GM12878 (cell line): ENCODE measurements around the gene KRTAP15-1. TPM values are rescaled to one million over a fixed set of nuclear protein-coding genes. Genes with fewer than 3 reads are reported as not detected.

ENCODE experiments used
- ATAC-seq: fragments of 200-7000 bp; cut with Tn5 transposase; 3 replicates; pipeline ENCODE4 v1.9.1; 2020; ENCODE audit warnings: mild to moderate bottlenecking, moderate library complexity
- BruUV-seq: library from RNA; stranded (reverse); fragments of 400-500 nt; replicated peaks from 2 replicates; lab custom pipeline; 2021; lab: Mats Ljungman, UMichigan
- CTCF ChIA-PET: fragments of 300-600 bp; sonication (Branson Sonifier 250); formaldehyde crosslinking; extraction: SDS; loops from one replicate; lab custom pipeline; 2021; ENCODE audit warnings: inconsistent platforms; lab: Yijun Ruan, JAX
- POLR2A ChIA-PET: fragments of 350-600 bp; formaldehyde crosslinking; extraction: SDS; loops from one replicate; lab custom pipeline; 2021; ENCODE audit warnings: inconsistent platforms; lab: Charles Lee
- RAD21 ChIA-PET: fragments of 300-600 bp; sonication (Branson Sonifier 250); formaldehyde crosslinking; loops from one replicate; lab custom pipeline; 2023; ENCODE audit warnings: antibody characterized with exemption; ENCODE audit not compliant: unreplicated experiment; lab: Charles Lee
- SMC1A ChIA-PET: fragments of 300-600 bp; sonication (Branson Sonifier 250); formaldehyde crosslinking; loops from one replicate; lab custom pipeline; 2023; ENCODE audit not compliant: unreplicated experiment, uncharacterized antibody; lab: Charles Lee
- DNase-seq: peaks from one replicate; pipeline ENCODE4 v3.0.0-alpha.2; 2011; ENCODE audit warnings: low read depth, low spot score
- FAIRE-seq: peaks from 3 replicates; lab custom pipeline; 2011; peaks lifted over from hg19 to GRCh38; lab: Jason Lieb, UNC
- H2AFZ ChIP-seq: 2 replicates; pipeline ENCODE4 v1.6.0; 2011; ENCODE audit warnings: low read depth, low read length, control low read depth; ENCODE audit not compliant: control insufficient read depth
- H3K27ac ChIP-seq: 2 replicates; pipeline ENCODE4 v1.5.1; 2011; ENCODE audit warnings: control low read depth; ENCODE audit not compliant: control insufficient read depth, insufficient read depth
- H3K27me3 ChIP-seq, 2 experiments: replicated peaks in 1 of 2; 2 replicates each; pipeline versions ENCODE4 v1.6.0 to v1.6.1; 2011; ENCODE audit warnings: low read length in 1 of 2; ENCODE audit not compliant: control insufficient read depth in 2 of 2, insufficient read depth in 2 of 2
- H3K36me3 ChIP-seq, 2 experiments: 2 replicates each; pipeline ENCODE4 v1.5.1; 2011; ENCODE audit warnings: low read length in 1 of 2; ENCODE audit not compliant: control insufficient read depth in 2 of 2, insufficient read depth in 2 of 2
- H3K4me1 ChIP-seq: 2 replicates; pipeline ENCODE4 v1.6.1; 2011; ENCODE audit warnings: mild to moderate bottlenecking, low read length, moderate library complexity, mixed read lengths; ENCODE audit not compliant: control insufficient read depth, insufficient read depth
- H3K4me2 ChIP-seq: 2 replicates; pipeline ENCODE4 v1.6.0; 2011; ENCODE audit warnings: control low read depth; ENCODE audit not compliant: control insufficient read depth, insufficient read depth
- H3K4me3 ChIP-seq: fragments of 200-600 bp; sonication (generic); 2 replicates; pipeline ENCODE4 v1.5.1; 2016
- H3K79me2 ChIP-seq: 2 replicates; pipeline ENCODE4 v1.6.0; 2011; ENCODE audit warnings: low read length; ENCODE audit not compliant: control insufficient read depth, insufficient read depth
- H3K9ac ChIP-seq: 2 replicates; pipeline ENCODE4 v1.8.0; 2011; ENCODE audit warnings: low read length, control low read depth, mixed read lengths; ENCODE audit not compliant: control insufficient read depth, insufficient read depth
- H3K9me3 ChIP-seq: replicated peaks from 3 replicates; pipeline ENCODE4 v1.5.1; 2011; ENCODE audit warnings: mild to moderate bottlenecking, low read length; ENCODE audit not compliant: control insufficient read depth, insufficient read depth
- H4K20me1 ChIP-seq: 2 replicates; pipeline ENCODE4 v1.6.0; 2011; ENCODE audit not compliant: control insufficient read depth, insufficient read depth
- CBX5 ChIP-seq: sonication (generic); IDR thresholded peaks from 2 replicates; pipeline ENCODE4 v1.6.1; 2016; ENCODE audit warnings: low read depth, moderate library complexity, mild to moderate bottlenecking, inconsistent platforms
- CREB1 ChIP-seq: IDR thresholded peaks from 2 replicates; pipeline ENCODE4 v1.6.1; 2012; ENCODE audit warnings: low read depth, mild to moderate bottlenecking, inconsistent platforms
- FOXK2 ChIP-seq: fragments of 450-650 bp; IDR thresholded peaks from 2 replicates; pipeline ENCODE4 v1.6.1; 2017; ENCODE audit warnings: mild to moderate bottlenecking, moderate library complexity
- HCFC1 ChIP-seq: fragments of 150-350 bp; IDR thresholded peaks from 2 replicates; pipeline ENCODE4 v1.6.1; 2014; ENCODE audit warnings: low read length
- HDAC2 ChIP-seq: fragments of 200-600 bp; sonication (generic); IDR thresholded peaks from 2 replicates; pipeline ENCODE4 v1.6.1; 2017
- MEF2B ChIP-seq: fragments of 450-650 bp; IDR thresholded peaks from 2 replicates; pipeline ENCODE4 v1.6.1; 2018; ENCODE audit warnings: mild to moderate bottlenecking, moderate library complexity; ENCODE audit not compliant: partially characterized antibody, poor library complexity, severe bottlenecking
- NBN ChIP-seq: fragments of 450-650 bp; IDR thresholded peaks from 2 replicates; pipeline ENCODE4 v1.6.1; 2016
- NFIC ChIP-seq: IDR thresholded peaks from 2 replicates; pipeline ENCODE4 v1.6.1; 2012; ENCODE audit warnings: low read depth, mild to moderate bottlenecking, inconsistent platforms, low read length, moderate library complexity
- NFYA ChIP-seq: IDR thresholded peaks from 2 replicates; pipeline ENCODE4 v1.6.1; 2011; ENCODE audit warnings: low read depth, mild to moderate bottlenecking, low read length, improper control_type of control experiment, borderline replicate concordance
- NFYB ChIP-seq: IDR thresholded peaks from 2 replicates; pipeline ENCODE4 v1.6.1; 2011; ENCODE audit warnings: low read depth, mild to moderate bottlenecking, low read length, improper control_type of control experiment, moderate library complexity; ENCODE audit not compliant: insufficient read depth
- PML ChIP-seq: IDR thresholded peaks from 2 replicates; pipeline ENCODE4 v1.6.1; 2012; ENCODE audit warnings: low read length, inconsistent platforms
- SMAD1 ChIP-seq: fragments of 450-650 bp; IDR thresholded peaks from 2 replicates; pipeline ENCODE4 v1.6.1; 2018; ENCODE audit warnings: mild to moderate bottlenecking, low read depth; ENCODE audit not compliant: partially characterized antibody
- WGBS: methylation state at CpG from one replicate; pipeline ENCODE4 v1.1.6; 2016; ENCODE audit warnings: low lambda C conversion rate; ENCODE audit not compliant: insufficient replicate concordance, insufficient coverage; ENCODE audit errors: missing lambda C conversion rate; 5-methylcytosine and 5-hydroxymethylcytosine counted together
- in situ Hi-C: fragments of 300-500 bp; cut with MboI; formaldehyde crosslinking; loops from 9 replicates; pipeline ENCODE4 v1.14.3; 2018; ENCODE audit warnings: mixed read lengths
- intact Hi-C: fragments of 100-400 bp; cut with micrococcal nuclease; formaldehyde crosslinking; loops from one replicate; pipeline ENCODE4 v1.14.2; 2022; ENCODE audit not compliant: unreplicated experiment
- polyA plus RNA-seq, 11 experiments: library from polyadenylated mRNA; depleted of rRNA in 4 of 11; unstranded in 6 of 11; stranded (reverse) in 5 of 11; fragments of >200 nt; fragmentation: Nextera tagmentation in 4 of 11; fragmentation: Illumina TruSeq in 1 of 11; extraction: Ambion mirVana in 4 of 11; extraction: Trizol in 1 of 11; gene quantifications; 1 replicate in 1 of 11; 2 replicates in 10 of 11; pipeline versions ENCODE4 v1.2.1 to v1.2.3, GENCODE V29; 2011 to 2016; ENCODE audit warnings: inconsistent platforms in 2 of 11, missing spikeins in 2 of 11, low read depth in 1 of 11
- total RNA-seq, 4 experiments: library from RNA; depleted of rRNA in 3 of 4; stranded (reverse); fragments of >200 nt in 3 of 4; fragmentation: Illumina TruSeq in 1 of 4; extraction: Trizol in 1 of 4; gene quantifications; 2 replicates each; pipeline versions ENCODE4 v1.2.1 to v1.2.3, GENCODE V29; 2013 to 2021
- TF ChIP-seq, protein P1 (sequence below): fragments of 450-650 bp; formaldehyde crosslinking; IDR thresholded peaks from 2 replicates; pipeline ENCODE4 v1.4.0; 2022; ENCODE audit warnings: mild to moderate bottlenecking, moderate library complexity
- TF ChIP-seq, protein P2 (sequence below): IDR thresholded peaks from 2 replicates; pipeline ENCODE4 v1.6.1; 2011; ENCODE audit warnings: low read depth, low read length, improper control_type of control experiment, borderline replicate concordance

The KRTAP15-1 gene
- total and polyA plus RNA-seq, 10 of the 15 experiments (the other 5 are each of a cell fraction or from before 2014, with no cell fraction given), result not detected

DNA sequence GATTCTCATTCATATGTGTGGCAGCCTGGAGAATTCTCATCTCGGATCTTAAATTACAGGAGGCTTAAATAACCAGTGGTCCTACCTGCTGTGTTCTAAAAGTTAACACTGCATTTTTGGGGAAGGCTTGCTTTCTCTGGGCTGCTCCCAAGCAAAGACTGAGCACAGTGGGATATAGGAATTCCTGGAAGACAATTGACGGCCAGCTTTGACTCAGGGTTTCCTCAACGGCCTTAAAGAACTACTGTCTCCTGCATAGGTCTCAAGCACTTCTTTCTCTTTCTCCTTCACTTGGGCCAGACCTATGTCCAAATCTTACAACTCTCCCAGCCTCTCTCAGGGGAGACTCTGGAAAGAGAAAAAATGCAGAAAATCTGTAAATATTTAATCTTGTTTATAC is 13.3 kb upstream of the KRTAP15-1 start:
- CTCF ChIA-PET, result no interaction called here
- intact Hi-C loops, result no loop called here
- DNase-seq, result no peak
- Histone ChIP-seq H2AFZ (no peak overlapping the region), H3K4me1 (no peaks in the 10 kb centered on the region), H3K79me2 (no peaks in the 10 kb centered on the region), H3K9ac (no peak overlapping the region)
- no peak for ATAC-seq
- FAIRE-seq, result no peak
- SMC1A ChIA-PET, result no interaction called here
- no peak for TF ChIP-seq CBX5
- TF ChIP-seq MEF2B, result no peak
- no peak for TF ChIP-seq FOXK2
- TF ChIP-seq, protein P1, sequence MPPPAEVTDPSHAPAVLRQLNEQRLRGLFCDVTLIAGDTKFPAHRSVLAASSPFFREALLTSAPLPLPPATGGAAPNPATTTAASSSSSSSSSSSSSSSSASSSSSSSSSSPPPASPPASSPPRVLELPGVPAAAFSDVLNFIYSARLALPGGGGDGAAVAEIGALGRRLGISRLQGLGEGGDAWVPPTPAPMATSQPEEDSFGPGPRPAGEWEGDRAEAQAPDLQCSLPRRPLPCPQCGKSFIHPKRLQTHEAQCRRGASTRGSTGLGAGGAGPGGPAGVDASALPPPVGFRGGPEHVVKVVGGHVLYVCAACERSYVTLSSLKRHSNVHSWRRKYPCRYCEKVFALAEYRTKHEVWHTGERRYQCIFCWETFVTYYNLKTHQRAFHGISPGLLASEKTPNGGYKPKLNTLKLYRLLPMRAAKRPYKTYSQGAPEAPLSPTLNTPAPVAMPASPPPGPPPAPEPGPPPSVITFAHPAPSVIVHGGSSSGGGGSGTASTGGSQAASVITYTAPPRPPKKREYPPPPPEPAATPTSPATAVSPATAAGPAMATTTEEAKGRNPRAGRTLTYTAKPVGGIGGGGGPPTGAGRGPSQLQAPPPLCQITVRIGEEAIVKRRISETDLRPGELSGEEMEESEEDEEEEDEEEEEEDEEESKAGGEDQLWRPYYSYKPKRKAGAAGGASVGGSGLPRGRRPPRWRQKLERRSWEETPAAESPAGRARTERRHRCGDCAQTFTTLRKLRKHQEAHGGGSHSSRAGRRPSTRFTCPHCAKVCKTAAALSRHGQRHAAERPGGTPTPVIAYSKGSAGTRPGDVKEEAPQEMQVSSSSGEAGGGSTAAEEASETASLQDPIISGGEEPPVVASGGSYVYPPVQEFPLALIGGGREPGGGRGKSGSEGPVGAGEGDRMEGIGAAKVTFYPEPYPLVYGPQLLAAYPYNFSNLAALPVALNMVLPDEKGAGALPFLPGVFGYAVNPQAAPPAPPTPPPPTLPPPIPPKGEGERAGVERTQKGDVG, result no peak
- TF ChIP-seq HCFC1, result no peak
- no peak for TF ChIP-seq PML
- TF ChIP-seq, protein P2, sequence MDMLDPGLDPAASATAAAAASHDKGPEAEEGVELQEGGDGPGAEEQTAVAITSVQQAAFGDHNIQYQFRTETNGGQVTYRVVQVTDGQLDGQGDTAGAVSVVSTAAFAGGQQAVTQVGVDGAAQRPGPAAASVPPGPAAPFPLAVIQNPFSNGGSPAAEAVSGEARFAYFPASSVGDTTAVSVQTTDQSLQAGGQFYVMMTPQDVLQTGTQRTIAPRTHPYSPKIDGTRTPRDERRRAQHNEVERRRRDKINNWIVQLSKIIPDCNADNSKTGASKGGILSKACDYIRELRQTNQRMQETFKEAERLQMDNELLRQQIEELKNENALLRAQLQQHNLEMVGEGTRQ, result no peak
- TF ChIP-seq NFYA, result no peak
- TF ChIP-seq NFIC, result no peak
- TF ChIP-seq NFYB, result no peak
- no peak for TF ChIP-seq SMAD1
- TF ChIP-seq HDAC2, result no peak
- no peak for TF ChIP-seq CREB1
- no peak for TF ChIP-seq NBN
- TF ChIP-seq, all 136 proteins: peak for 0
- Histone ChIP-seq H3K9me3 (no peaks in the 10 kb centered on the region; the same call in 2 of the 3 replicates), H3K36me3 (no peaks in the 10 kb centered on the region), H3K27me3 (no peaks in the 10 kb centered on the region), H3K27ac (no peak overlapping the region), H4K20me1 (no peaks in the 10 kb centered on the region), H3K4me2 (no peak overlapping the region), H3K4me3 (no peak overlapping the region)
- in situ Hi-C loops, result no loop called here
- ChIA-PET RAD21 (no interaction called here), POLR2A (no interaction called here)
- BruUV-seq, result no TSS peak
- 0% methylated on average over 3 of the region's 3 CpGs for WGBS
